GM12878 (cell line): Measurements from ENCODE around the gene CLPTM1L. TPM values are rescaled to one million over a fixed set of nuclear protein-coding genes. Genes with fewer than 3 reads are reported as not detected.

ENCODE experiments used
- ATAC-seq: fragments of 200-7000 bp; cut with Tn5 transposase; 3 replicates; pipeline ENCODE4 v1.9.1; 2020; ENCODE audit warnings: mild to moderate bottlenecking, moderate library complexity
- BruUV-seq: library from RNA; stranded (reverse); fragments of 400-500 nt; replicated peaks from 2 replicates; lab custom pipeline; 2021; lab: Mats Ljungman, UMichigan
- CTCF ChIA-PET: fragments of 300-600 bp; sonication (Branson Sonifier 250); formaldehyde crosslinking; extraction: SDS; loops from one replicate; lab custom pipeline; 2021; ENCODE audit warnings: inconsistent platforms; lab: Yijun Ruan, JAX
- POLR2A ChIA-PET: fragments of 350-600 bp; formaldehyde crosslinking; extraction: SDS; loops from one replicate; lab custom pipeline; 2021; ENCODE audit warnings: inconsistent platforms; lab: Charles Lee
- RAD21 ChIA-PET: fragments of 300-600 bp; sonication (Branson Sonifier 250); formaldehyde crosslinking; loops from one replicate; lab custom pipeline; 2023; ENCODE audit warnings: antibody characterized with exemption; ENCODE audit not compliant: unreplicated experiment; lab: Charles Lee
- SMC1A ChIA-PET: fragments of 300-600 bp; sonication (Branson Sonifier 250); formaldehyde crosslinking; loops from one replicate; lab custom pipeline; 2023; ENCODE audit not compliant: unreplicated experiment, uncharacterized antibody; lab: Charles Lee
- DNase-seq: peaks from one replicate; pipeline ENCODE4 v3.0.0-alpha.2; 2011; ENCODE audit warnings: low read depth, low spot score
- FAIRE-seq: peaks from 3 replicates; lab custom pipeline; 2011; peaks lifted over from hg19 to GRCh38; lab: Jason Lieb, UNC
- H2AFZ ChIP-seq: 2 replicates; pipeline ENCODE4 v1.6.0; 2011; ENCODE audit warnings: low read depth, low read length, control low read depth; ENCODE audit not compliant: control insufficient read depth
- H3K27ac ChIP-seq: 2 replicates; pipeline ENCODE4 v1.5.1; 2011; ENCODE audit warnings: control low read depth; ENCODE audit not compliant: control insufficient read depth, insufficient read depth
- H3K27me3 ChIP-seq, 2 experiments: replicated peaks in 1 of 2; 2 replicates each; pipeline versions ENCODE4 v1.6.0 to v1.6.1; 2011; ENCODE audit warnings: low read length in 1 of 2; ENCODE audit not compliant: control insufficient read depth in 2 of 2, insufficient read depth in 2 of 2
- H3K36me3 ChIP-seq, 2 experiments: 2 replicates each; pipeline ENCODE4 v1.5.1; 2011; ENCODE audit warnings: low read length in 1 of 2; ENCODE audit not compliant: control insufficient read depth in 2 of 2, insufficient read depth in 2 of 2
- H3K4me1 ChIP-seq: 2 replicates; pipeline ENCODE4 v1.6.1; 2011; ENCODE audit warnings: mild to moderate bottlenecking, low read length, moderate library complexity, mixed read lengths; ENCODE audit not compliant: control insufficient read depth, insufficient read depth
- H3K4me2 ChIP-seq: 2 replicates; pipeline ENCODE4 v1.6.0; 2011; ENCODE audit warnings: control low read depth; ENCODE audit not compliant: control insufficient read depth, insufficient read depth
- H3K4me3 ChIP-seq: fragments of 200-600 bp; sonication (generic); 2 replicates; pipeline ENCODE4 v1.5.1; 2016
- H3K79me2 ChIP-seq: 2 replicates; pipeline ENCODE4 v1.6.0; 2011; ENCODE audit warnings: low read length; ENCODE audit not compliant: control insufficient read depth, insufficient read depth
- H3K9ac ChIP-seq: 2 replicates; pipeline ENCODE4 v1.8.0; 2011; ENCODE audit warnings: low read length, control low read depth, mixed read lengths; ENCODE audit not compliant: control insufficient read depth, insufficient read depth
- H3K9me3 ChIP-seq: replicated peaks from 3 replicates; pipeline ENCODE4 v1.5.1; 2011; ENCODE audit warnings: mild to moderate bottlenecking, low read length; ENCODE audit not compliant: control insufficient read depth, insufficient read depth
- H4K20me1 ChIP-seq: 2 replicates; pipeline ENCODE4 v1.6.0; 2011; ENCODE audit not compliant: control insufficient read depth, insufficient read depth
- ASH2L ChIP-seq: fragments of 300-600, 200-600 bp; sonication (generic); IDR thresholded peaks from 2 replicates; pipeline ENCODE4 v1.6.1; 2017; ENCODE audit warnings: low read depth, mild to moderate bottlenecking, borderline replicate concordance
- BCL3 ChIP-seq: IDR thresholded peaks from 2 replicates; pipeline ENCODE4 v1.6.1; 2011; ENCODE audit warnings: borderline replicate concordance, low read depth, mild to moderate bottlenecking, moderate library complexity, low read length; ENCODE audit not compliant: insufficient read depth, poor library complexity, severe bottlenecking
- CHD2 ChIP-seq: IDR thresholded peaks from 2 replicates; pipeline ENCODE4 v1.6.1; 2011; ENCODE audit warnings: low read depth, low read length, improper control_type of control experiment, borderline replicate concordance
- DPF2 ChIP-seq: fragments of 450-650 bp; IDR thresholded peaks from 2 replicates; pipeline ENCODE4 v1.6.1; 2017; ENCODE audit warnings: mild to moderate bottlenecking
- HDAC2 ChIP-seq: fragments of 200-600 bp; sonication (generic); IDR thresholded peaks from 2 replicates; pipeline ENCODE4 v1.6.1; 2017
- IKZF2 ChIP-seq, 2 experiments: fragments of 450-650 bp; IDR thresholded peaks; 2 replicates each; pipeline ENCODE4 v1.6.1; 2017; ENCODE audit warnings: mild to moderate bottlenecking in 2 of 2, moderate library complexity in 2 of 2
- MEF2B ChIP-seq: fragments of 450-650 bp; IDR thresholded peaks from 2 replicates; pipeline ENCODE4 v1.6.1; 2018; ENCODE audit warnings: mild to moderate bottlenecking, moderate library complexity; ENCODE audit not compliant: partially characterized antibody, poor library complexity, severe bottlenecking
- NFXL1 ChIP-seq: fragments of 450-650 bp; IDR thresholded peaks from 2 replicates; pipeline ENCODE4 v1.6.1; 2017; ENCODE audit warnings: antibody characterized with exemption, mild to moderate bottlenecking, borderline replicate concordance
- PAX5 ChIP-seq: IDR thresholded peaks from 2 replicates; pipeline ENCODE4 v1.6.1; 2011; ENCODE audit warnings: low read depth, low read length, borderline replicate concordance
- POLR2AphosphoS5 ChIP-seq: IDR thresholded peaks from 2 replicates; pipeline ENCODE4 v1.6.1; 2011; ENCODE audit warnings: mild to moderate bottlenecking, low read length, inconsistent platforms
- SMC3 ChIP-seq: IDR thresholded peaks from 2 replicates; pipeline ENCODE4 v1.6.1; 2011; ENCODE audit warnings: low read length, improper control_type of control experiment, borderline replicate concordance
- SREBF2 ChIP-seq: IDR thresholded peaks from 2 replicates; pipeline ENCODE4 v1.6.1; 2012; ENCODE audit warnings: mild to moderate bottlenecking, low read length
- SRF ChIP-seq, 2 experiments: IDR thresholded peaks; 2 replicates each; pipeline ENCODE4 v1.6.1; 2011; ENCODE audit warnings: low read depth in 2 of 2, low read length in 2 of 2, mild to moderate bottlenecking in 1 of 2, moderate library complexity in 1 of 2
- TAF1 ChIP-seq: IDR thresholded peaks from 2 replicates; pipeline ENCODE4 v1.6.1; 2011; ENCODE audit warnings: mild to moderate bottlenecking, low read depth, low read length, borderline replicate concordance
- TCF12 ChIP-seq: IDR thresholded peaks from 2 replicates; pipeline ENCODE4 v1.6.1; 2011; ENCODE audit warnings: low read depth, mild to moderate bottlenecking, low read length
- TCF7 ChIP-seq: IDR thresholded peaks from 2 replicates; pipeline ENCODE4 v1.6.1; 2014; ENCODE audit warnings: antibody characterized with exemption, borderline replicate concordance
- USF2 ChIP-seq: IDR thresholded peaks from 2 replicates; pipeline ENCODE4 v1.6.1; 2011; ENCODE audit warnings: low read depth, low read length, improper control_type of control experiment, borderline replicate concordance
- ZNF24 ChIP-seq: fragments of 450-650 bp; IDR thresholded peaks from 2 replicates; pipeline ENCODE4 v1.6.1; 2017; ENCODE audit warnings: antibody characterized with exemption, mild to moderate bottlenecking
- WGBS: methylation state at CpG from one replicate; pipeline ENCODE4 v1.1.6; 2016; ENCODE audit warnings: low lambda C conversion rate; ENCODE audit not compliant: insufficient replicate concordance, insufficient coverage; ENCODE audit errors: missing lambda C conversion rate; 5-methylcytosine and 5-hydroxymethylcytosine counted together
- in situ Hi-C: fragments of 300-500 bp; cut with MboI; formaldehyde crosslinking; loops from 9 replicates; pipeline ENCODE4 v1.14.3; 2018; ENCODE audit warnings: mixed read lengths
- intact Hi-C: fragments of 100-400 bp; cut with micrococcal nuclease; formaldehyde crosslinking; loops from one replicate; pipeline ENCODE4 v1.14.2; 2022; ENCODE audit not compliant: unreplicated experiment
- polyA plus RNA-seq, 11 experiments: library from polyadenylated mRNA; depleted of rRNA in 4 of 11; unstranded in 6 of 11; stranded (reverse) in 5 of 11; fragments of >200 nt; fragmentation: Nextera tagmentation in 4 of 11; fragmentation: Illumina TruSeq in 1 of 11; extraction: Ambion mirVana in 4 of 11; extraction: Trizol in 1 of 11; gene quantifications; 1 replicate in 1 of 11; 2 replicates in 10 of 11; pipeline versions ENCODE4 v1.2.1 to v1.2.3, GENCODE V29; 2011 to 2016; ENCODE audit warnings: inconsistent platforms in 2 of 11, missing spikeins in 2 of 11, low read depth in 1 of 11
- total RNA-seq, 4 experiments: library from RNA; depleted of rRNA in 3 of 4; stranded (reverse); fragments of >200 nt in 3 of 4; fragmentation: Illumina TruSeq in 1 of 4; extraction: Trizol in 1 of 4; gene quantifications; 2 replicates each; pipeline versions ENCODE4 v1.2.1 to v1.2.3, GENCODE V29; 2013 to 2021

The CLPTM1L gene
- total and polyA plus RNA-seq, 10 of the 15 experiments (the other 5 are each of a cell fraction or from before 2014, with no cell fraction given), result 2.9 to 278 (median 135) TPM

- no peak for TF ChIP-seq BCL3
Measured at GRCh38 chr5:1332461-1333001, 12.4 kb downstream of the CLPTM1L start (continued).

GRCh38 chr5:1331861-1332405 is 13.0 kb downstream of the CLPTM1L start:
- CTCF ChIA-PET, result no interaction called here

More at GRCh38 chr5:1331861-1332405, 13.0 kb downstream of the CLPTM1L start:
- H3K27me3 ChIP-seq, result no peaks in the 10 kb centered on the region
- H3K27ac ChIP-seq, result no peak overlapping the region
- no peaks in the 10 kb centered on the region for H3K79me2 ChIP-seq
- H2AFZ ChIP-seq, result no peak overlapping the region
- FAIRE-seq (no peak), DNase-seq (no peak), ATAC-seq (peak; percentile 27)
- H3K4me1 ChIP-seq, result no peaks in the 10 kb centered on the region
- H3K9ac ChIP-seq, result no peak overlapping the region
- ChIA-PET RAD21 (no interaction called here), POLR2A (no interaction called here), SMC1A (no interaction called here)
- intact Hi-C loops (no loop called here), in situ Hi-C loops (no loop called here)
- WGBS, result 81% methylated on average over 11 of the region's 11 CpGs
- no peaks in the 10 kb centered on the region for H4K20me1 ChIP-seq
- no peak overlapping the region for H3K4me2 ChIP-seq
- BruUV-seq, result no TSS peak
- TF ChIP-seq POLR2AphosphoS5 (no peak), ZNF24 (no peak), IKZF2 (IDR thresholded peaks at IDR 0.05) (no peak), TCF12 (no peak), HDAC2 (no peak), SREBF2 (no peak), USF2 (no peak), ASH2L (no peak), TCF7 (no peak), TAF1 (no peak), PAX5 (no peak), CHD2 (no peak), DPF2 (no peak), NFXL1 (no peak), SRF (IDR thresholded peaks at IDR 0.05; ENCODE audit: low read depth in 2 of 2, low read length in 2 of 2) (no peak), SMC3 (no peak), MEF2B (no peak)
- H3K4me3 ChIP-seq, result no peak overlapping the region
- peaks cover 15 to 48% of the 10 kb centered on the region in 2 experiments for H3K36me3 ChIP-seq
- no peaks in the 10 kb centered on the region for H3K9me3 ChIP-seq
